GM19468 (cell line): ENCODE results near the gene MAPKAP1.
"Not testable (repeated sequence)": the region's sequence is repeated elsewhere in the genome, so short reads cannot be mapped to it uniquely, and the experiment has no call there.

ENCODE experiments used
- ATAC-seq: cut with Tn5 transposase; IDR thresholded peaks from one replicate; pipeline ENCODE4 v1.9.1; 2021; ENCODE audit warnings: mild to moderate bottlenecking, moderate library complexity, moderate number of reproducible peaks; ENCODE audit not compliant: unreplicated experiment; ENCODE audit errors: extremely low read depth

The MAPKAP1 gene

GRCh38 chr9:125579030-125579932 lies 127.7 kb downstream of the MAPKAP1 start:
- ATAC-seq: no peak

GRCh38 chr9:125574126-125574877 lies 132.7 kb downstream of the MAPKAP1 start:
- no peak for ATAC-seq

- ATAC-seq: not testable (repeated sequence)
Observed at GRCh38 chr9:125572461-125572860, 134.5 kb downstream of the MAPKAP1 start.

GRCh38 chr9:125571824-125572223 lies 135.2 kb downstream of the MAPKAP1 start:
- ATAC-seq: not testable (repeated sequence)

- no peak for ATAC-seq
Observed at GRCh38 chr9:125570246-125570645, 136.8 kb downstream of the MAPKAP1 start.

GRCh38 chr9:125568621-125569020 lies 138.4 kb downstream of the MAPKAP1 start:
- ATAC-seq: no peak

GRCh38 chr9:125566051-125566450 lies 141.0 kb downstream of the MAPKAP1 start:
- not testable (repeated sequence) for ATAC-seq

- ATAC-seq: no peak
Observed at GRCh38 chr9:125565126-125565525, 141.9 kb downstream of the MAPKAP1 start.

GRCh38 chr9:125564631-125565030 lies 142.4 kb downstream of the MAPKAP1 start:
- no peak for ATAC-seq

- no peak for ATAC-seq
Observed at GRCh38 chr9:125561509-125562148, 145.4 kb downstream of the MAPKAP1 start.

- ATAC-seq: no peak
Observed at GRCh38 chr9:125559894-125560293, 147.1 kb downstream of the MAPKAP1 start.

- ATAC-seq: no peak
Observed at GRCh38 chr9:125559194-125559593, 147.8 kb downstream of the MAPKAP1 start.

- ATAC-seq: no peak
Observed at GRCh38 chr9:125558453-125559092, 148.4 kb downstream of the MAPKAP1 start.

GRCh38 chr9:125556046-125556721 lies 150.8 kb downstream of the MAPKAP1 start:
- ATAC-seq: no peak

- ATAC-seq: no peak
Observed at GRCh38 chr9:125554726-125555125, 152.3 kb downstream of the MAPKAP1 start.

- ATAC-seq: no peak
Observed at GRCh38 chr9:125551781-125552180, 155.2 kb downstream of the MAPKAP1 start.

GRCh38 chr9:125549891-125550885 lies 156.8 kb downstream of the MAPKAP1 start:
- ATAC-seq: no peak

GRCh38 chr9:125549465-125549871 lies 157.5 kb downstream of the MAPKAP1 start:
- no peak for ATAC-seq
